Prostate gland (tissue), 2 donors: Measurements from ENCODE around the gene NUBP1. TPM values are rescaled to one million over a fixed set of nuclear protein-coding genes. Genes with fewer than 3 reads are reported as not detected.

Experiments
- DNase-seq: peaks from one replicate; pipeline ENCODE4 v3.0.0-alpha.2; 2019; ENCODE audit warnings: low spot score
- H3K27ac ChIP-seq, 2 donors: fragments of 200-600 bp; sonication (generic); 2 replicates each; pipeline ENCODE4 v1.5.1; 2017 to 2019
- H3K27me3 ChIP-seq: fragments of 200-600 bp; sonication (generic); replicated peaks from 2 replicates; pipeline ENCODE4 v1.5.1; 2019; ENCODE audit not compliant: insufficient read depth
- H3K36me3 ChIP-seq, 2 donors: fragments of 200-600 bp; sonication (generic); 1 replicate in 1 of 2; 2 replicates in 1 of 2; pipeline versions ENCODE4 v1.5.1 to v1.8.1; 2017 to 2019
- H3K4me1 ChIP-seq: fragments of 200-600 bp; sonication (generic); replicated peaks from 2 replicates; pipeline ENCODE4 v1.5.1; 2019
- H3K4me3 ChIP-seq, 2 donors: fragments of 200-600 bp; sonication (generic); 2 replicates each; pipeline ENCODE4 v1.5.1; 2017 to 2019
- H3K9me3 ChIP-seq: fragments of 200-600 bp; sonication (generic); 2 replicates; pipeline ENCODE4 v1.5.1; 2017
- CTCF ChIP-seq, 4 experiments: fragments of 200-600 bp in 2 of 4; fragments of 450-650 bp in 2 of 4; sonication (generic) in 2 of 4; IDR thresholded peaks; 1 replicate in 3 of 4; 2 replicates in 1 of 4; pipeline ENCODE4 v1.5.1; 2016 to 2019; ENCODE audit warnings: antibody characterized with exemption in 4 of 4, mild to moderate bottlenecking in 2 of 4, moderate library complexity in 2 of 4
- POLR2A ChIP-seq: fragments of 450-650 bp; IDR thresholded peaks from one replicate; pipeline ENCODE4 v1.6.1; 2016; ENCODE audit warnings: antibody characterized with exemption, mild to moderate bottlenecking
- POLR2AphosphoS5 ChIP-seq: sonication (generic); formaldehyde crosslinking; IDR thresholded peaks from one replicate; pipeline ENCODE4 v1.6.1; 2017; ENCODE audit warnings: antibody characterized with exemption
- WGBS: methylation state at CpG from one replicate; pipeline ENCODE4 v1.1.5; 2018; 5-methylcytosine and 5-hydroxymethylcytosine counted together
- intact Hi-C: fragments of 100-400 bp; cut with DNase I; formaldehyde crosslinking; loops from one replicate; pipeline ENCODE4 v1.14.2; 2022
- small RNA-seq, 2 donors: library from RNA; depleted of rRNA; stranded (forward); fragments of <200 nt; gene quantifications; one replicate each; pipeline ENCODE3, GENCODE V24; 2016
- total RNA-seq, 2 donors: library from RNA; depleted of rRNA; stranded (reverse); fragments of >200 nt; gene quantifications; one replicate each; pipeline ENCODE4 v1.1.0, GENCODE V29; 2016

NUBP1 gene
- total RNA-seq, 2 donors from 2014 or later = 31.6 to 36.0 TPM

GRCh38 chr16:10817963-10818941, 74.6 kb downstream of the NUBP1 start, which contains the start of gene TVP23A:
Gene TVP23A, minus strand, starts transcription at chr16:10818794. Its CDS starts 301 bp downstream, at chr16:10818493.
- Histone ChIP-seq H3K9me3 (no peaks in the 10 kb centered on the region), H3K27me3 (peaks cover 8% of the 10 kb centered on the region), H3K27ac (peak within 1 kb of the TSS in 1 of 2 donors; percentile 22), H3K4me3 (peak within 1 kb of the TSS; percentile 25 to 30), H3K4me1 (no peaks in the 10 kb centered on the region), H3K36me3 (no peaks in the 10 kb centered on the region)
- TF ChIP-seq CTCF (IDR thresholded peaks at IDR 0.05) (no peak), POLR2AphosphoS5 (no peak), POLR2A (no peak)
- DNase-seq = no peak
- intact Hi-C loops = no loop called here
- 11% methylated on average over 61 of the region's 64 CpGs for WGBS

Small RNA genes lying within 50 kb of the gene (small RNA-seq; reads per million reads assigned to genes)
- gene MTND4LP24 (0 reads per million in 2 donors), gene MTND6P33 (0 reads per million in 2 donors)

Other genes starting within 250 kb of the NUBP1 start
- 10 to 100 TPM; 40.8 to 87.2 TPM for gene EMP2, start 163.2 kb upstream of the NUBP1 start, total RNA-seq
- 1 to 10 TPM in 1 of 2 donors, under 1 TPM in 1; 0.36 to 3.9 TPM for gene TEKT5, start 48.9 kb upstream of the NUBP1 start, total RNA-seq
- gene TVP23A, start 75.0 kb downstream of the NUBP1 start, total RNA-seq = 1 to 10 TPM in 1 of 2 donors, under 1 TPM in 1; 0.27 to 5.8 TPM
- gene CIITA, start 133.4 kb downstream of the NUBP1 start, total RNA-seq = 10 to 100 TPM; 11.7 to 16.0 TPM
- 10 to 100 TPM; 95.5 to 96.9 TPM for gene DEXI, start 198.6 kb downstream of the NUBP1 start, total RNA-seq
- gene CLEC16A, start 200.7 kb downstream of the NUBP1 start, total RNA-seq = 10 to 100 TPM; 26.1 to 52.2 TPM